ENCODE data around the gene FITM2. TPM values are rescaled to one million over a fixed set of nuclear protein-coding genes. Genes with fewer than 3 reads are reported as not detected.
"Not testable (repeated sequence)": the region's sequence is repeated elsewhere in the genome, so short reads cannot be mapped to it uniquely, and the experiment has no call there.

Gene FITM2
- polyA plus RNA-seq, 2 donors, result 1.2 to 2.3 TPM

DNA sequence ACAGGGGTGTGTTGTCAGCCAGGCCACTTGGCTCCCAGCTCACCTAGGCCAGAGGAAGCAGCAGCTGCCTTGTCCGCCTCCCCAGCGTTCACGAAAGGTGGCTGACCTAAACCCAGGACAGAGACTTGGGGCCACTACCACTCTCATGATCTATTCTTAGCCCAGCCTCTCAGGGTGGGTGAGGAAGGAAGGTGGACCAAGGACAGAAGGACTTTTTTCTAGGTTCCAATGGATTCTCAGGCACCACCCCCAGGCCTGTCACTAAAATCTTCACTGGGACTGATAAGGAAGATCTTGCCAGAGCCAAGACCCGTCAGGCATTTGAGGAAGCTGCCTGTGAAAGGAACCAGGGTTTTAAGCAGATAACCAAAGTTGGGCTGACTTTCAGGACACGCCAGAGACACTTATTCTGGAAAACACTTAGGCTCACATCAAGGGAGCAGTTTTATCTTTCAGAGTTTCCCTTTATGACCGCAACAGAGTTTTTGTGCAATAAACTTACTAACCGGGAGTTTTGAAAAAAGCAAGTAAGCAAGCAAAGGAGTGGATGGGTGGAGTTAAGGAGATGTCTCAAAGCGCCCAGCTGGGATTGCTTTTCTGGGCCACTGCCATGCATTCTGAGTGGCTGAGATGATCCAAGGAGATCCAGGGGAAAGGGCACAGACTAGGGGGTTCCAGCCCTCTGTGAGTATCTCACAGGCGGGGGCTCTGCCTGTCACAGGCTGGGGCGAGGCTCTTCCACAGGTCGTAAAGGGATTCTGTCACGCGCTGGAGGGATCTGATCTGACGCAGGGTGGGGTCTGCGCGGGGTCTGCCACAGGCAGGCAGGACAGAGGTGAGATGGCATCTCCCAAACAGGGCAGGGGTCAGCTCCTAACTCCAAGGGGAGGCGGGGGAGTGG lies 989 bp downstream of the FITM2 start:
- Histone ChIP-seq H3K4me1 (ENCODE audit: control insufficient read depth in 2 of 2, insufficient read depth in 2 of 2, low read length in 1 of 2) (peaks cover 3 to 9% of the 10 kb centered on the region in 2 donors), H3K36me3 (ENCODE audit: control insufficient read depth in 2 of 2, insufficient read depth in 2 of 2, low read length in 1 of 2) (peaks cover 0 to 3% of the 10 kb centered on the region in 2 donors), H3K27me3 (ENCODE audit: control insufficient read depth in 1 of 2, insufficient read depth in 2 of 2, low read length in 2 of 2) (no peaks in the 10 kb centered on the region), H3K4me3 (ENCODE audit: low read depth in 1 of 2, low read length in 2 of 2) (peak overlapping the region; percentile 88 to 94), H3K9me3 (ENCODE audit: control insufficient read depth in 2 of 2, insufficient read depth in 1 of 2, low read depth in 1 of 2, low read length in 1 of 2) (no peaks in the 10 kb centered on the region), H3K27ac (ENCODE audit: low read depth in 2 of 2, low read length in 1 of 2) (no peak overlapping the region)
- 13 to 16% methylated on average over 16 to 17 of the region's 17 CpGs for WGBS, 2 donors

DNA sequence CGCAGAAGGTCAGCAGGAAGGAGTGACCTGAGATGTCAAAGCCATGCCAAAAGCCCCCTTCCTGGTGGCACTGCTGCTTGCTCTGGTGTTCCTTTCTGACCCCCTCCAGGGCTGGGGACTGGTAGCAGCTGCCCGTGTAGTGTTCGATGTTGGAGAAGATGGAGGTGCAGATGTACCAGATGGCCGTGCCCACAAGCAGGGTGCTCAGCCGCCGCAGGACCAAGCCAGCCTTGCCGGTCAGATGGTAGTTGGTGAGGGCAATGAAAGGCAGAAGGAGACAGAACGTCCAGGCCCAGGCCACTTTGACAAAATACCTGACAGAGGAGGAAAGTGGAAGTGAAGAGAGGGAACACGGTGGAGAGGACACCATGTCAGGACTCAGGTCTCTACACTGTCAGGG lies 4.1 kb downstream of the FITM2 start:
- H3K9me3 ChIP-seq (ENCODE audit: control insufficient read depth in 2 of 2, insufficient read depth in 1 of 2, low read depth in 1 of 2, low read length in 1 of 2), result no peaks in the 10 kb centered on the region
- H3K4me3 ChIP-seq (ENCODE audit: low read depth in 1 of 2, low read length in 2 of 2), result no peak overlapping the region
- WGBS, 2 donors, result 90 to 93% methylated on average over 9 of the region's 9 CpGs
- H3K4me1 ChIP-seq (ENCODE audit: control insufficient read depth in 2 of 2, insufficient read depth in 2 of 2, low read length in 1 of 2), result peaks cover 3 to 9% of the 10 kb centered on the region in 2 donors
- H3K27me3 ChIP-seq (ENCODE audit: control insufficient read depth in 1 of 2, insufficient read depth in 2 of 2, low read length in 2 of 2), result no peaks in the 10 kb centered on the region
- H3K27ac ChIP-seq (ENCODE audit: low read depth in 2 of 2, low read length in 1 of 2), result no peak overlapping the region
- peaks cover 0 to 3% of the 10 kb centered on the region in 2 donors for H3K36me3 ChIP-seq (ENCODE audit: control insufficient read depth in 2 of 2, insufficient read depth in 2 of 2, low read length in 1 of 2)

DNA sequence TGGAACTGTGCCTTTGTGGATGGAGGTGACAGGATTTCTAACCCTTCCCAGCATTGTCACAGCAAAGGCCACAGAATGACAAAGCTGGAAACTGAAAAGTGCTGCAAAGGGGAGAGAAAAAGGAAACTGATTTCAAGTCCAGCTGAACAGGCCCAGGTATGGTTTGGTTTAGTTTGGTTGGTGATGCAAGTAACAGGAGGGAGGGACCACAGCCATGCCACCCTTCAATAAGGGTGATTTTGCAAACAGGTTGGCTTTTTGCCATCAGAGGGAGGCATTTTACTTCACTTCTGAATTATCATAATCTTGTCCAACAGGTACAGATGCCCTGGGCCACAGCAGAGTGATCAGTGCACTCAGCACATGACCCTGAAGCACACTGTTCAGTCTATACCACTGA lies 6.6 kb downstream of the FITM2 start:
- no peaks in the 10 kb centered on the region for H3K27me3 ChIP-seq (ENCODE audit: control insufficient read depth in 1 of 2, insufficient read depth in 2 of 2, low read length in 2 of 2)

DNA sequence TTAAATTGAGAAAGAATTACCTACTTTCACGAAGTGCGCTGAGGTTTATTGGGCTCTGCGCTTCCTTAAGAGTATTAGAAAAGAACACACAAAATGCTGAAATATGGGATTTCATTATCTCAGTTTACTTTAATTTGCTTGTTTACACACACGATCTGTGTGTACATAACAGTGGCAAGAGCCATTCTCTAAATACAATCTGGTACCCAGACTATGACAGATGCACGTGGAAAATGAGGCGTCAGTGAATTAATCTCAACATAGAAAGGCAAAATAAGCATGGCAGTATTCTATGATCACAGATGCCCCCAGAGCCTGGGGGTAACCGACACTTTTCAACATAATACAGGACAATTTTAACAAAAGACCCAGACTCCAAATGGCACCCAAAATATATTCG lies 8.3 kb downstream of the FITM2 start:
- no peaks in the 10 kb centered on the region for H3K4me1 ChIP-seq (ENCODE audit: control insufficient read depth in 2 of 2, insufficient read depth in 2 of 2, low read length in 1 of 2)
- H3K27me3 ChIP-seq (ENCODE audit: control insufficient read depth in 1 of 2, insufficient read depth in 2 of 2, low read length in 2 of 2), result no peaks in the 10 kb centered on the region
- WGBS, 2 donors, result 83% methylated on average over 8 of the region's 8 CpGs
- peaks cover 0 to 3% of the 10 kb centered on the region in 2 donors for H3K36me3 ChIP-seq (ENCODE audit: control insufficient read depth in 2 of 2, insufficient read depth in 2 of 2, low read length in 1 of 2)
- H3K4me3 ChIP-seq (ENCODE audit: low read depth in 1 of 2, low read length in 2 of 2), result no peak overlapping the region
- H3K9me3 ChIP-seq (ENCODE audit: control insufficient read depth in 2 of 2, insufficient read depth in 1 of 2, low read depth in 1 of 2, low read length in 1 of 2), result no peaks in the 10 kb centered on the region
- H3K27ac ChIP-seq (ENCODE audit: low read depth in 2 of 2, low read length in 1 of 2), result no peak overlapping the region

More for the DNA sequence above, 6.6 kb downstream of the FITM2 start:
- peaks cover 0 to 3% of the 10 kb centered on the region in 2 donors for H3K36me3 ChIP-seq (ENCODE audit: control insufficient read depth in 2 of 2, insufficient read depth in 2 of 2, low read length in 1 of 2)
- no peaks in the 10 kb centered on the region for H3K9me3 ChIP-seq (ENCODE audit: control insufficient read depth in 2 of 2, insufficient read depth in 1 of 2, low read depth in 1 of 2, low read length in 1 of 2)
- no peak overlapping the region for H3K27ac ChIP-seq (ENCODE audit: low read depth in 2 of 2, low read length in 1 of 2)
- H3K4me1 ChIP-seq (ENCODE audit: control insufficient read depth in 2 of 2, insufficient read depth in 2 of 2, low read length in 1 of 2), result no peaks in the 10 kb centered on the region
- no peak overlapping the region for H3K4me3 ChIP-seq (ENCODE audit: low read depth in 1 of 2, low read length in 2 of 2)

DNA sequence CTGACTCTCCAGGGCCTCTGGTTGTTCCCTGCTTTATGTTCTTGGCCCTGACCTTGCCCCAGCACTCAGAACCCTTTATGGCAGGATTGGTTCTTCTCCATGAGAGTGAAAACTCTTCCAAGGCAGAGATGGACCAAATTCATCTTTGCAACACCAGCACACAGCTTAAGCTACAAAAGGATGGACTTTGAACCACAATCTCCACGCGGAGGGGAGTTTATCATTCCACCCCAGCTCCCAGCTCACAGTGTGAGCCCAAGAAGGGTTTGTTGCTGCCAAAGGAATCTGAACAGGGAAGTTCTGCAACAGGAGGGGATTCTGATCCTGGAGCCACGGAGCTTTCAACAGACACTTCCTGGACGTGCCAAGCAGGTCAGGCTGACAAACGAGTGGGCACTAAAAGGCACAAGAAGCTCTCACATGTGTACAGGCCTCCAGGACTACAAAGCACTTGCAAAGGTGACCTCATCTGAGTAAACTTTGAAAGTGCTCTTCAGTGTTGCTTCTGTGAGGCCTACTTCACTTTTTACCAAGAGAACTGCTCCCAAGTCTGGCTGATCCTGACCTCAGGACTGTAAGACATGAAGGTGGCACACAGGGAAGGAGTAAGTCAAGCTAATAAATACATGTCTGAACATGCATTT lies 8.9 kb downstream of the FITM2 start:
- H3K9me3 ChIP-seq (ENCODE audit: control insufficient read depth in 2 of 2, insufficient read depth in 1 of 2, low read depth in 1 of 2, low read length in 1 of 2), result no peaks in the 10 kb centered on the region
- no peaks in the 10 kb centered on the region for H3K4me1 ChIP-seq (ENCODE audit: control insufficient read depth in 2 of 2, insufficient read depth in 2 of 2, low read length in 1 of 2)
- no peak overlapping the region for H3K4me3 ChIP-seq (ENCODE audit: low read depth in 1 of 2, low read length in 2 of 2)
- 63 to 65% methylated on average over 5 of the region's 5 CpGs for WGBS, 2 donors
- H3K36me3 ChIP-seq (ENCODE audit: control insufficient read depth in 2 of 2, insufficient read depth in 2 of 2, low read length in 1 of 2), result peaks cover 0 to 3% of the 10 kb centered on the region in 2 donors
- no peak overlapping the region for H3K27ac ChIP-seq (ENCODE audit: low read depth in 2 of 2, low read length in 1 of 2)
- H3K27me3 ChIP-seq (ENCODE audit: control insufficient read depth in 1 of 2, insufficient read depth in 2 of 2, low read length in 2 of 2), result no peaks in the 10 kb centered on the region

DNA sequence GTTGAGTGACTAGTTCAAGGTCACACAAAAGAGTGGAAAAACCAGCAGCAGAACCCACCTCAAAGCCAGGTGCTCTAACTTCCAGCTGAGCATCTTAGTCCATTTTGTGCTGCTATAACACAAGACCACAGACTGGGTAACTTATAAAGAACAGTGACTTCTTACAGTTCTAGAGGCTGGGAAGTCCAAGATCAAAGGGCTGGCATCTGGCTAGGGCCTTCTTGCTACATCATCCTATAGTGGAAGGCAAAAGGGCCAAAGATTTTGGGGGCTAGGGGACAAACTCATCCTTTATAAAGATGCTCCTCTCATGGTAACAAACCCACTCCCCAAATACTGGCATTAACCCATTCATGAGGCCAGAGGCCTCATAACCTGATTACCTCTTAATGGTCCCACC lies 9.7 kb downstream of the FITM2 start:
- Histone ChIP-seq H3K27ac (ENCODE audit: low read depth in 2 of 2, low read length in 1 of 2) (no peak overlapping the region), H3K4me3 (ENCODE audit: low read depth in 1 of 2, low read length in 2 of 2) (no peak overlapping the region), H3K4me1 (ENCODE audit: control insufficient read depth in 2 of 2, insufficient read depth in 2 of 2, low read length in 1 of 2) (no peaks in the 10 kb centered on the region), H3K9me3 (ENCODE audit: control insufficient read depth in 2 of 2, insufficient read depth in 1 of 2, low read depth in 1 of 2, low read length in 1 of 2) (no peaks in the 10 kb centered on the region), H3K27me3 (ENCODE audit: control insufficient read depth in 1 of 2, insufficient read depth in 2 of 2, low read length in 2 of 2) (no peaks in the 10 kb centered on the region), H3K36me3 (ENCODE audit: control insufficient read depth in 2 of 2, insufficient read depth in 2 of 2, low read length in 1 of 2) (no peaks in the 10 kb centered on the region)

DNA sequence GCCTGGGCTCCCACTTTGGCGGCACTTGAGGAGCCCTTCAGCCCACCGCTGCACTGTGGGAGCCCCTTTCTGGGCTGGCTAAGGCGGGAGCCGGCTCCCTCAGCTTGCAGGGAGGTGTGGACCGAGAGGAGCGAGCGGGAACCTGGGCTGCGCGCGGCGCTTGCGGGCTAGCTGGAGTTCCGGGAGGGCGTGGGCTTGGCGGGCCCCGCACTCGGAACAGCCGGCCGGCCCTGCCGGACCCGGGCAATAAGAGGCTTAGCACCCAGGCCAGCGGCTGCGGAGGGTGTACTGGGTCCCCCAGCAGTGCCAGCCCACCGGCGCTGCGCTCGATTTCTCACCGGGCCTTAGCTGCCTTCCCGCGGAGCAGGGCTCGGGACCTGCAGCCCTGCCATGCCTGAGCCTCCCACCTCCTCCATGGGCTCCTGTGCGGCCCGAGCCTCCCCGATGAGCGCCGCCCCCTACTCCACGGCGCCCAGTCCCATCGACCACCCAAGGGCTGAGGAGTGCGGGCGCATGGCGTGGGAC lies 11.9 kb downstream of the FITM2 start:
- H3K9me3 ChIP-seq (ENCODE audit: control insufficient read depth in 2 of 2, insufficient read depth in 1 of 2, low read depth in 1 of 2, low read length in 1 of 2); H3K27me3 ChIP-seq (ENCODE audit: control insufficient read depth in 1 of 2, insufficient read depth in 2 of 2, low read length in 2 of 2); H3K36me3 ChIP-seq (ENCODE audit: control insufficient read depth in 2 of 2, insufficient read depth in 2 of 2, low read length in 1 of 2); H3K4me3 ChIP-seq (ENCODE audit: low read depth in 1 of 2, low read length in 2 of 2); H3K27ac ChIP-seq (ENCODE audit: low read depth in 2 of 2, low read length in 1 of 2); H3K4me1 ChIP-seq (ENCODE audit: control insufficient read depth in 2 of 2, insufficient read depth in 2 of 2, low read length in 1 of 2): not testable (repeated sequence)
- WGBS, 2 donors, result 94 to 97% methylated on average over 38 to 42 of the region's 42 CpGs

DNA sequence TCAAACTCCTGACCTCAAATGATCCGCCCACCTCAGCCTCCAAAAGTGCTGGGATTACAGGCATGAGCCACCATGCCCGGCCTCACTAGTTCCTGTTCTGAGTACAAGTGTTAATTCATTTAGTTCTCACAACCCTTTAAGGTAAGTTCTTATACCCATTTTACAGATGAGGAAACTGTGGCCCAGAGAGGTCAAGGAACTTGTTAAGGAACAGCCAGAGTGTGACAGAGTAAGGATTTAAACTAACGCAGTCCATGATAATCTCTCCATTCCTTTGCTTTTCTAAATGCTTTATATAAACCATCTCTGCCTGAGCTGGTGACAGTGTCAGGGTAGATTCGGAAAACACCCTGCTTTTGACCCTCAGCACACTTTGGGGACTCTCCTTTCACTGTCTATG lies 13.3 kb downstream of the FITM2 start:
- H3K9me3 ChIP-seq (ENCODE audit: control insufficient read depth in 2 of 2, insufficient read depth in 1 of 2, low read depth in 1 of 2, low read length in 1 of 2), result no peaks in the 10 kb centered on the region
- no peak overlapping the region for H3K4me3 ChIP-seq (ENCODE audit: low read depth in 1 of 2, low read length in 2 of 2)
- H3K27ac ChIP-seq (ENCODE audit: low read depth in 2 of 2, low read length in 1 of 2), result no peak overlapping the region
- WGBS, 2 donors, result 88 to 94% methylated on average over 4 of the region's 4 CpGs
- no peaks in the 10 kb centered on the region for H3K36me3 ChIP-seq (ENCODE audit: control insufficient read depth in 2 of 2, insufficient read depth in 2 of 2, low read length in 1 of 2)
- no peaks in the 10 kb centered on the region for H3K4me1 ChIP-seq (ENCODE audit: control insufficient read depth in 2 of 2, insufficient read depth in 2 of 2, low read length in 1 of 2)
- no peaks in the 10 kb centered on the region for H3K27me3 ChIP-seq (ENCODE audit: control insufficient read depth in 1 of 2, insufficient read depth in 2 of 2, low read length in 2 of 2)

DNA sequence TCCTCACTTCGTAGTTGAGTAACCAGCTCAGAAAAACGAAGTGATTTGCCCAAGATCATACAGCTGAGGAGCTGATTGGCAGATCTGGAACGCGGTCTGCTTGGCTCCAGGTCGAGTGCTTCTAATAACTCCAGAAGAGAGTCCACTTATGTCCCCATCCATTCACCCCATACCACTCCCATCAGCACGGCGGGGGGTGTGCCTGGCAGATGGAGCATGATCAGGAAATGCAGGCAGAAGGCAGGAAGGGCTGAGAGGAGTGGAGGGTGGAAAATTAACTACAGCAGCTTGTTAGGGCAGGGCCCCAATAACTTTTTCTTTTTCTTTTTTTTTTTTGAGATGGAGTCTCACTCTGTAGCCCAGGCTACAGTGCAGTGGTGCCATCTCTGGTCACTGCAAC lies 15.0 kb downstream of the FITM2 start:
- no peaks in the 10 kb centered on the region for H3K4me1 ChIP-seq (ENCODE audit: control insufficient read depth in 2 of 2, insufficient read depth in 2 of 2, low read length in 1 of 2)

More for the DNA sequence above, 15.0 kb downstream of the FITM2 start:
- H3K36me3 ChIP-seq (ENCODE audit: control insufficient read depth in 2 of 2, insufficient read depth in 2 of 2, low read length in 1 of 2), result no peaks in the 10 kb centered on the region
- H3K9me3 ChIP-seq (ENCODE audit: control insufficient read depth in 2 of 2, insufficient read depth in 1 of 2, low read depth in 1 of 2, low read length in 1 of 2), result no peaks in the 10 kb centered on the region
- 79 to 82% methylated on average over 7 of the region's 7 CpGs for WGBS, 2 donors
- H3K27ac ChIP-seq (ENCODE audit: low read depth in 2 of 2, low read length in 1 of 2), result no peak overlapping the region
- H3K27me3 ChIP-seq (ENCODE audit: control insufficient read depth in 1 of 2, insufficient read depth in 2 of 2, low read length in 2 of 2), result no peaks in the 10 kb centered on the region
- H3K4me3 ChIP-seq (ENCODE audit: low read depth in 1 of 2, low read length in 2 of 2), result no peak overlapping the region
